ENCODE results near the gene TANK. TPM values are rescaled to one million over a fixed set of nuclear protein-coding genes. Genes with fewer than 3 reads are reported as not detected.

The TANK gene
- total RNA-seq, 1 experiment from 2014 or later = 52.5 TPM

DNA sequence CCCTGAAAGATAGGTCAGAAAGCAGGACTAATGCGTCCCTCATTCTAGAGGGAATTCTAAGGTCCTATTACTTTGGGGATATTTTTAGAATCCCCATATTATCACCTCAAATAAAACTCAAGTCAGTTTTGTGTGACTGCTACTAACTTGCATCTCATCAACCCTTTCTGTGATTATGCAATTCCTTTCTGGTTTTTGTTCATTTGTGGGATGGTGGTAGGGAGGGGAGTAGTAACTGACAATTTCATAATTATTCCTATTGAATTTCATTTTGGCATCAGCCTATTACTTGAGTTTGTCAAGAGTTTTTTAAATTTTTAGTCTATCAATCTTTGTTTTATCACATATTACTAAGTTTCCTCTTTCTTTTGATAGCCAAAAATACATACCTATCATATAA is 28.4 kb upstream of the TANK start:
- intact Hi-C loops (cut with micrococcal nuclease) = no loop called here
- no peak for TF ChIP-seq POLR2AphosphoS5 (IDR thresholded peaks at IDR 0.05; ENCODE audit: low read depth, low read length)
- TF ChIP-seq, protein P1, sequence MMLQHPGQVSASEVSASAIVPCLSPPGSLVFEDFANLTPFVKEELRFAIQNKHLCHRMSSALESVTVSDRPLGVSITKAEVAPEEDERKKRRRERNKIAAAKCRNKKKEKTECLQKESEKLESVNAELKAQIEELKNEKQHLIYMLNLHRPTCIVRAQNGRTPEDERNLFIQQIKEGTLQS (IDR thresholded peaks at IDR 0.05) = no peak
- no peak for TF ChIP-seq SIN3A (IDR thresholded peaks at IDR 0.05; ENCODE audit: low read depth)
- TF ChIP-seq FOSL1 (IDR thresholded peaks at IDR 0.05; ENCODE audit: low read depth) = no peak
- TF ChIP-seq TCF7L2 (IDR thresholded peaks at IDR 0.05; ENCODE audit: borderline replicate concordance, extremely low read depth, insufficient read depth, insufficient read length) = no peak
- TF ChIP-seq RAD21 (IDR thresholded peaks at IDR 0.05; ENCODE audit: low read depth) = no peak
- TF ChIP-seq, protein P2, sequence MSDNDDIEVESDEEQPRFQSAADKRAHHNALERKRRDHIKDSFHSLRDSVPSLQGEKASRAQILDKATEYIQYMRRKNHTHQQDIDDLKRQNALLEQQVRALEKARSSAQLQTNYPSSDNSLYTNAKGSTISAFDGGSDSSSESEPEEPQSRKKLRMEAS (IDR thresholded peaks at IDR 0.05) = no peak
- TF ChIP-seq, protein P3, sequence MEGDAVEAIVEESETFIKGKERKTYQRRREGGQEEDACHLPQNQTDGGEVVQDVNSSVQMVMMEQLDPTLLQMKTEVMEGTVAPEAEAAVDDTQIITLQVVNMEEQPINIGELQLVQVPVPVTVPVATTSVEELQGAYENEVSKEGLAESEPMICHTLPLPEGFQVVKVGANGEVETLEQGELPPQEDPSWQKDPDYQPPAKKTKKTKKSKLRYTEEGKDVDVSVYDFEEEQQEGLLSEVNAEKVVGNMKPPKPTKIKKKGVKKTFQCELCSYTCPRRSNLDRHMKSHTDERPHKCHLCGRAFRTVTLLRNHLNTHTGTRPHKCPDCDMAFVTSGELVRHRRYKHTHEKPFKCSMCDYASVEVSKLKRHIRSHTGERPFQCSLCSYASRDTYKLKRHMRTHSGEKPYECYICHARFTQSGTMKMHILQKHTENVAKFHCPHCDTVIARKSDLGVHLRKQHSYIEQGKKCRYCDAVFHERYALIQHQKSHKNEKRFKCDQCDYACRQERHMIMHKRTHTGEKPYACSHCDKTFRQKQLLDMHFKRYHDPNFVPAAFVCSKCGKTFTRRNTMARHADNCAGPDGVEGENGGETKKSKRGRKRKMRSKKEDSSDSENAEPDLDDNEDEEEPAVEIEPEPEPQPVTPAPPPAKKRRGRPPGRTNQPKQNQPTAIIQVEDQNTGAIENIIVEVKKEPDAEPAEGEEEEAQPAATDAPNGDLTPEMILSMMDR (IDR thresholded peaks at IDR 0.05 in 2 of 3, conservative IDR thresholded peaks at IDR 0.05 in 1 of 3; ENCODE audit: borderline replicate concordance in 1 of 3, insufficient read depth in 1 of 3, low read depth in 2 of 3, low read length in 2 of 3) = no peak
- no peak for TF ChIP-seq EZH2 (IDR thresholded peaks at IDR 0.05)
- TF ChIP-seq EGR1 (IDR thresholded peaks at IDR 0.05; ENCODE audit: low read depth) = no peak
- TF ChIP-seq ZNF274 (IDR thresholded peaks at IDR 0.05; ENCODE audit: low read depth, low read length) = no peak
- TF ChIP-seq ZFX (IDR thresholded peaks at IDR 0.05) = no peak
- TF ChIP-seq, protein P4, sequence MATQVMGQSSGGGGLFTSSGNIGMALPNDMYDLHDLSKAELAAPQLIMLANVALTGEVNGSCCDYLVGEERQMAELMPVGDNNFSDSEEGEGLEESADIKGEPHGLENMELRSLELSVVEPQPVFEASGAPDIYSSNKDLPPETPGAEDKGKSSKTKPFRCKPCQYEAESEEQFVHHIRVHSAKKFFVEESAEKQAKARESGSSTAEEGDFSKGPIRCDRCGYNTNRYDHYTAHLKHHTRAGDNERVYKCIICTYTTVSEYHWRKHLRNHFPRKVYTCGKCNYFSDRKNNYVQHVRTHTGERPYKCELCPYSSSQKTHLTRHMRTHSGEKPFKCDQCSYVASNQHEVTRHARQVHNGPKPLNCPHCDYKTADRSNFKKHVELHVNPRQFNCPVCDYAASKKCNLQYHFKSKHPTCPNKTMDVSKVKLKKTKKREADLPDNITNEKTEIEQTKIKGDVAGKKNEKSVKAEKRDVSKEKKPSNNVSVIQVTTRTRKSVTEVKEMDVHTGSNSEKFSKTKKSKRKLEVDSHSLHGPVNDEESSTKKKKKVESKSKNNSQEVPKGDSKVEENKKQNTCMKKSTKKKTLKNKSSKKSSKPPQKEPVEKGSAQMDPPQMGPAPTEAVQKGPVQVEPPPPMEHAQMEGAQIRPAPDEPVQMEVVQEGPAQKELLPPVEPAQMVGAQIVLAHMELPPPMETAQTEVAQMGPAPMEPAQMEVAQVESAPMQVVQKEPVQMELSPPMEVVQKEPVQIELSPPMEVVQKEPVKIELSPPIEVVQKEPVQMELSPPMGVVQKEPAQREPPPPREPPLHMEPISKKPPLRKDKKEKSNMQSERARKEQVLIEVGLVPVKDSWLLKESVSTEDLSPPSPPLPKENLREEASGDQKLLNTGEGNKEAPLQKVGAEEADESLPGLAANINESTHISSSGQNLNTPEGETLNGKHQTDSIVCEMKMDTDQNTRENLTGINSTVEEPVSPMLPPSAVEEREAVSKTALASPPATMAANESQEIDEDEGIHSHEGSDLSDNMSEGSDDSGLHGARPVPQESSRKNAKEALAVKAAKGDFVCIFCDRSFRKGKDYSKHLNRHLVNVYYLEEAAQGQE (IDR thresholded peaks at IDR 0.05; ENCODE audit: low read depth) = no peak
- no peak for TF ChIP-seq POLR2A (IDR thresholded peaks at IDR 0.05; ENCODE audit: borderline replicate concordance, extremely low read depth, insufficient read depth, insufficient read length)
- TF ChIP-seq CEBPB (IDR thresholded peaks at IDR 0.05; ENCODE audit: low read depth) = no peak
- no peak for TF ChIP-seq SRF (IDR thresholded peaks at IDR 0.05; ENCODE audit: low read depth)
- TF ChIP-seq, protein P5, sequence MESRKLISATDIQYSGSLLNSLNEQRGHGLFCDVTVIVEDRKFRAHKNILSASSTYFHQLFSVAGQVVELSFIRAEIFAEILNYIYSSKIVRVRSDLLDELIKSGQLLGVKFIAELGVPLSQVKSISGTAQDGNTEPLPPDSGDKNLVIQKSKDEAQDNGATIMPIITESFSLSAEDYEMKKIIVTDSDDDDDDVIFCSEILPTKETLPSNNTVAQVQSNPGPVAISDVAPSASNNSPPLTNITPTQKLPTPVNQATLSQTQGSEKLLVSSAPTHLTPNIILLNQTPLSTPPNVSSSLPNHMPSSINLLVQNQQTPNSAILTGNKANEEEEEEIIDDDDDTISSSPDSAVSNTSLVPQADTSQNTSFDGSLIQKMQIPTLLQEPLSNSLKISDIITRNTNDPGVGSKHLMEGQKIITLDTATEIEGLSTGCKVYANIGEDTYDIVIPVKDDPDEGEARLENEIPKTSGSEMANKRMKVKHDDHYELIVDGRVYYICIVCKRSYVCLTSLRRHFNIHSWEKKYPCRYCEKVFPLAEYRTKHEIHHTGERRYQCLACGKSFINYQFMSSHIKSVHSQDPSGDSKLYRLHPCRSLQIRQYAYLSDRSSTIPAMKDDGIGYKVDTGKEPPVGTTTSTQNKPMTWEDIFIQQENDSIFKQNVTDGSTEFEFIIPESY (IDR thresholded peaks at IDR 0.05; ENCODE audit: extremely low read depth, insufficient replicate concordance, low read length) = no peak
- H2AFZ ChIP-seq (ENCODE audit: low read depth, low read length, poor library complexity, severe bottlenecking) = peak overlapping the region; percentile 75
- no peak for ATAC-seq
- no peaks in the 10 kb centered on the region for H3K27me3 ChIP-seq (ENCODE audit: insufficient read depth, low read length)
- H3K9me2 ChIP-seq (ENCODE audit: insufficient read depth) = no peaks in the 10 kb centered on the region
- no peak overlapping the region for H3K4me2 ChIP-seq (ENCODE audit: low read length)
- no peak for DNase-seq (ENCODE audit: low read depth, low spot score)
- H3K4me1 ChIP-seq (ENCODE audit: control insufficient read depth in 1 of 2, insufficient read depth in 2 of 2, low read length in 2 of 2) = peaks cover 72 to 84% of the 10 kb centered on the region in 2 experiments
- no peak overlapping the region for H3K4me3 ChIP-seq (replicated peaks in 1 of 2; ENCODE audit: low read depth in 1 of 2, low read length in 2 of 2)
- no peaks in the 10 kb centered on the region for H3K9me3 ChIP-seq (ENCODE audit: control insufficient read depth in 1 of 2, insufficient read depth in 1 of 2, low read depth in 1 of 2, low read length in 2 of 2)
- H3K79me2 ChIP-seq (ENCODE audit: insufficient read depth, low read length) = no peaks in the 10 kb centered on the region
- no TSS peak for BruUV-seq (replicated peaks)
- ChIA-PET RAD21 (ENCODE audit: low non-redundant PET in 1 of 2, low total read pairs in 2 of 2, uncharacterized antibody in 2 of 2, unreplicated experiment in 2 of 2) (no interaction called here), POLR2A (no interaction called here), CTCF (no interaction called here)
- H3K9ac ChIP-seq (ENCODE audit: low read length) = no peak overlapping the region
- no peaks in the 10 kb centered on the region for H3K36me3 ChIP-seq (ENCODE audit: control insufficient read depth in 1 of 2, insufficient read depth in 2 of 2, low read length in 2 of 2)
- no peaks in the 10 kb centered on the region for H4K20me1 ChIP-seq (ENCODE audit: insufficient read depth)
- H3K27ac ChIP-seq (ENCODE audit: low read depth, low read length) = no peak overlapping the region

Data from HCT116 (cell line).